NB4 (cell line): ENCODE results near the gene ZBTB9.

Experiments
- CTCF ChIP-seq: IDR thresholded peaks from one replicate; pipeline ENCODE4 v1.5.1; 2012; ENCODE audit warnings: low read depth, low read length
- TF ChIP-seq, protein P1 (sequence below): IDR thresholded peaks from 2 replicates; pipeline ENCODE4 v1.6.1; 2011; ENCODE audit warnings: low read depth, low read length

DNA sequence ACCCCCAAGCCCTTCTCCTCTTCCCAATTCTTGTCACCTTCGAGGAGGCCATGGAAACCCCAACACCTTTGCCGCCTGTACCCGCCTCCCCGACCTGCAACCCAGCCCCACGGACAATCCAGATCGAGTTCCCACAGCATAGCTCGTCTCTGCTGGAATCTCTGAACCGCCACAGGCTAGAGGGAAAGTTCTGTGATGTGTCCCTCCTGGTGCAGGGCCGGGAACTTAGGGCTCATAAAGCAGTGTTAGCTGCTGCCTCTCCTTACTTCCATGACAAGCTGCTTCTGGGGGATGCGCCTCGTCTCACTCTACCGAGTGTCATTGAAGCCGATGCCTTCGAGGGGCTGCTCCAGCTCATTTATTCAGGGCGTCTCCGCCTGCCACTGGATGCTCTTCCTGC, 675 bp downstream of the ZBTB9 start:
- no peak for TF ChIP-seq CTCF
- TF ChIP-seq, protein P1, sequence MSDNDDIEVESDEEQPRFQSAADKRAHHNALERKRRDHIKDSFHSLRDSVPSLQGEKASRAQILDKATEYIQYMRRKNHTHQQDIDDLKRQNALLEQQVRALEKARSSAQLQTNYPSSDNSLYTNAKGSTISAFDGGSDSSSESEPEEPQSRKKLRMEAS, result no peak
